Measurements from ENCODE around the gene TNFSF13.

TNFSF13 gene

DNA sequence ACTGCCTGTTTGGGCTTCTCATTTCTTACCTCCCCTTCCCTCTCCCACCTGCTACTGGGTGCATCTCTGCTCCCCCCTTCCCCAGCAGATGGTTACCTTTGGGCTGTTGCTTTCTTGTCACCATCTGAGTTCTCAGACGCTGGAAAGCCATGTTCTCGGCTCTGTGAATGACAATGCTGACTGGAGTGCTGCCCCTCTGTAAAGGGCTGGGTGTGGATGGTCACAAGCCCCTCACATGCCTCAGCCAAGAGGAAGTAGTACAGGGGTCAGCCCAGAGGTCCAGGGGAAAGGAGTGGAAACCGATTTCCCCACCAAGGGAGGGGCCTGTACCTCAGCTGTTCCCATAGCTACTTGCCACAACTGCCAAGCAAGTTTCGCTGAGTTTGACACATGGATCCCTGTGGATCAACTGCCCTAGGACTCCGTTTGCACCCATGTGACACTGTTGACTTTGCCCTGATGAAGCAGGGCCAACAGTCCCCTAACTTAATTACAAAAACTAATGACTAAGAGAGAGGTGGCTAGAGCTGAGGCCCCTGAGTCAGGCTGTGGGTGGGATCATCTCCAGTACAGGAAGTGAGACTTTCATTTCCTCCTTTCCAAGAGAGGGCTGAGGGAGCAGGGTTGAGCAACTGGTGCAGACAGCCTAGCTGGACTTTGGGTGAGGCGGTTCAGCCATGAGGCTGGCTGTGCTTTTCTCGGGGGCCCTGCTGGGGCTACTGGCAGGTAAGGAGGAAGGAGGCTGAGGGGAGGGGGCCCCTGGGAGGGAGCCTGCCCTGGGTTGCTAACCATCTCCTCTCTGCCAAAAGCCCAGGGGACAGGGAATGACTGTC lies 20.7 kb downstream of the TNFSF13 start, which contains the start of gene CD68:
Gene CD68 (plus strand): TSS at position 638 of the 833 bp plus-strand sequence. CDS start 40 bp downstream, at position 678.
- CTCF ChIA-PET = interaction anchor here (0.6 to 0.7 kb wide), 2 partner anchors 105 to 299 kb away, joined by 3 to 4 read pairs; no protein-coding TSS in a partner anchor
- POLR2A ChIA-PET = interaction anchor here (0.7 to 2.6 kb wide), 3 partner anchors 18 to 177 kb away, joined by 3 to 16 read pairs (median 4); partner anchors contain the start of genes SENP3, TP53 and WRAP53
- no peak; the same call in 1 of the 2 replicates for TF ChIP-seq CTBP1 (IDR thresholded peaks at IDR 0.05; ENCODE audit: borderline replicate concordance)
- TF ChIP-seq, protein P1, sequence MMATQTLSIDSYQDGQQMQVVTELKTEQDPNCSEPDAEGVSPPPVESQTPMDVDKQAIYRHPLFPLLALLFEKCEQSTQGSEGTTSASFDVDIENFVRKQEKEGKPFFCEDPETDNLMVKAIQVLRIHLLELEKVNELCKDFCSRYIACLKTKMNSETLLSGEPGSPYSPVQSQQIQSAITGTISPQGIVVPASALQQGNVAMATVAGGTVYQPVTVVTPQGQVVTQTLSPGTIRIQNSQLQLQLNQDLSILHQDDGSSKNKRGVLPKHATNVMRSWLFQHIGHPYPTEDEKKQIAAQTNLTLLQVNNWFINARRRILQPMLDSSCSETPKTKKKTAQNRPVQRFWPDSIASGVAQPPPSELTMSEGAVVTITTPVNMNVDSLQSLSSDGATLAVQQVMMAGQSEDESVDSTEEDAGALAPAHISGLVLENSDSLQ (IDR thresholded peaks at IDR 0.05) = 0 out of 2 replicates have a peak, but pooled peaks have one; percentile 6
- TF ChIP-seq FOXK2 (IDR thresholded peaks at IDR 0.05) = no peak
- no peak for TF ChIP-seq SUZ12 (IDR thresholded peaks at IDR 0.05)
- no peak for TF ChIP-seq FOXA1 (IDR thresholded peaks at IDR 0.05)
- peak; percentile 65 for TF ChIP-seq ELF4 (IDR thresholded peaks at IDR 0.05)
- TF ChIP-seq HDGF (IDR thresholded peaks at IDR 0.05; ENCODE audit: borderline replicate concordance) = no peak
- no peak for TF ChIP-seq SP1 (IDR thresholded peaks at IDR 0.05)
- TF ChIP-seq LEF1 (IDR thresholded peaks at IDR 0.05; ENCODE audit: borderline replicate concordance) = no peak
- TF ChIP-seq NFRKB (IDR thresholded peaks at IDR 0.05) = peak; percentile 43; the same call in 1 of the 2 replicates
- no peak for TF ChIP-seq TARDBP (IDR thresholded peaks at IDR 0.05)
- no peak for TF ChIP-seq ARNT (IDR thresholded peaks at IDR 0.05)
- no peak for TF ChIP-seq L3MBTL2 (conservative IDR thresholded peaks at IDR 0.05)
- no peak for TF ChIP-seq BHLHE40 (IDR thresholded peaks at IDR 0.05; ENCODE audit: borderline replicate concordance)
- no peak for TF ChIP-seq ZNF384 (IDR thresholded peaks at IDR 0.05)
- no peak for TF ChIP-seq FOXM1 (IDR thresholded peaks at IDR 0.05; ENCODE audit: borderline replicate concordance)
- no peak for DNase-seq (ENCODE audit: extremely low spot score)

DNA sequence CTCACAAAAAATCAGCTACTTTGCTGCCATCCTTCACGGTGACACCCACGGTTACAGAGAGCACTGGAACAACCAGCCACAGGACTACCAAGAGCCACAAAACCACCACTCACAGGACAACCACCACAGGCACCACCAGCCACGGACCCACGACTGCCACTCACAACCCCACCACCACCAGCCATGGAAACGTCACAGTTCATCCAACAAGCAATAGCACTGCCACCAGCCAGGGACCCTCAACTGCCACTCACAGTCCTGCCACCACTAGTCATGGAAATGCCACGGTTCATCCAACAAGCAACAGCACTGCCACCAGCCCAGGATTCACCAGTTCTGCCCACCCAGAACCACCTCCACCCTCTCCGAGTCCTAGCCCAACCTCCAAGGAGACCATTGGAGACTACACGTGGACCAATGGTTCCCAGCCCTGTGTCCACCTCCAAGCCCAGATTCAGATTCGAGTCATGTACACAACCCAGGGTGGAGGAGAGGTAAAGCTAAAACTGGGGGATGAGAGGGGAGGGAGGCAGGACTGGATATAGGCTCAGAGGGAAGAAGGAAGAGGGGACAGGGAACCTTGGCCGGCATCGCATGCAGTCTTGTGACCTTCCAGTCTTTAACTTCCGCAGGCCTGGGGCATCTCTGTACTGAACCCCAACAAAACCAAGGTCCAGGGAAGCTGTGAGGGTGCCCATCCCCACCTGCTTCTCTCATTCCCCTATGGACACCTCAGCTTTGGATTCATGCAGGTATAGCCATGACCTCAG lies 21.5 kb downstream of the TNFSF13 start:
- ChIA-PET CTCF (interaction anchor here (0.7 to 1.5 kb wide), 2 partner anchors 104 to 107 kb away, joined by 4 read pairs; partner anchors contain the start of gene TP53), POLR2A (interaction anchor here (0.7 to 2.6 kb wide), 5 partner anchors 9 to 178 kb away, joined by 3 to 16 read pairs (median 4); partner anchors contain the start of genes SENP3, TP53 and WRAP53)
- no peak for DNase-seq (ENCODE audit: extremely low spot score)
- TF ChIP-seq, protein P1 (IDR thresholded peaks at IDR 0.05) = peak; percentile 42; the same call in 1 of the 2 replicates
- TF ChIP-seq SP1 (IDR thresholded peaks at IDR 0.05) = no peak

DNA sequence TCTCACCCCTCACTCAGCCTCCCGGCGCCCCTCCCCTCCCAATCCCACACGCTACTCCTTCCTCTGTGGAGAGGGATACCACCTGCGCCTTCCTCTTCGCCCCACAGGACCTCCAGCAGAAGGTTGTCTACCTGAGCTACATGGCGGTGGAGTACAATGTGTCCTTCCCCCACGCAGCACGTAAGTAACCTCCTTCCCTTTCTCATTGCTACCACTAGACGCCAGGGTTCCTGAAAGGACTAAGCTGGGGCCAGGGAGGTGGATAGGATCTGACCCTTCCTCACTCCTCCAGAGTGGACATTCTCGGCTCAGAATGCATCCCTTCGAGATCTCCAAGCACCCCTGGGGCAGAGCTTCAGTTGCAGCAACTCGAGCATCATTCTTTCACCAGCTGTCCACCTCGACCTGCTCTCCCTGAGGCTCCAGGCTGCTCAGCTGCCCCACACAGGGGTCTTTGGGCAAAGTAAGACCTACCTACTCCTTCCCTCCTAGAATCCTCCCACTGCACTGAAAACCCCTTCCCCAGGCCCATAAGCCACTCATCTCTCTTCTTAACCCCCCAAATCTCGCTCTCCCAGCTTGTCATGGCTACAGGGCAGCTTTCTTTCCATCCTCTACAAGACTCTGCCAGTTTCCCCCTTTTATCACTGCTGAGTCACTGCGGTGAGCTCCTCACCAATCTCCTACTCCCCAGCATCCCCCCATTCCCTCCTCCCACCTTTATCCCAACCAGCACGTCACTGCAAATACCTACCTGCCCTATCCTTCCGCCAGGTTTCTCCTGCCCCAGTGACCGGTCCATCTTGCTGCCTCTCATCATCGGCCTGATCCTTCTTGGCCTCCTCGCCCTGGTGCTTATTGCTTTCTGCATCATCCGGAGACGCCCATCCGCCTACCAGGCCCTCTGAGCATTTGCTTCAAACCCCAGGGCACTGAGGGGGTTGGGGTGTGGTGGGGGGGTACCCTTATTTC lies 22.3 kb downstream of the TNFSF13 start:
- POLR2A ChIA-PET = interaction anchor here (1.4 to 2.6 kb wide), 4 partner anchors 9 to 107 kb away, joined by 4 to 16 read pairs (median 8); partner anchors contain the start of genes TP53 and WRAP53
- CTCF ChIA-PET = interaction anchor here (0.7 to 1.5 kb wide), 2 partner anchors 20 to 106 kb away, joined by 3 to 4 read pairs; partner anchors contain the start of genes SENP3 and TP53
- DNase-seq (ENCODE audit: extremely low spot score) = no peak
- TF ChIP-seq L3MBTL2 (conservative IDR thresholded peaks at IDR 0.05) (no peak), CTBP1 (IDR thresholded peaks at IDR 0.05; ENCODE audit: borderline replicate concordance) (no peak), ARNT (IDR thresholded peaks at IDR 0.05) (no peak), LEF1 (IDR thresholded peaks at IDR 0.05; ENCODE audit: borderline replicate concordance) (no peak), BHLHE40 (IDR thresholded peaks at IDR 0.05; ENCODE audit: borderline replicate concordance) (no peak), HDGF (IDR thresholded peaks at IDR 0.05; ENCODE audit: borderline replicate concordance) (no peak), NFRKB (IDR thresholded peaks at IDR 0.05) (no peak), SP1 (IDR thresholded peaks at IDR 0.05) (no peak)
- TF ChIP-seq, protein P1 (IDR thresholded peaks at IDR 0.05) = no peak

DNA sequence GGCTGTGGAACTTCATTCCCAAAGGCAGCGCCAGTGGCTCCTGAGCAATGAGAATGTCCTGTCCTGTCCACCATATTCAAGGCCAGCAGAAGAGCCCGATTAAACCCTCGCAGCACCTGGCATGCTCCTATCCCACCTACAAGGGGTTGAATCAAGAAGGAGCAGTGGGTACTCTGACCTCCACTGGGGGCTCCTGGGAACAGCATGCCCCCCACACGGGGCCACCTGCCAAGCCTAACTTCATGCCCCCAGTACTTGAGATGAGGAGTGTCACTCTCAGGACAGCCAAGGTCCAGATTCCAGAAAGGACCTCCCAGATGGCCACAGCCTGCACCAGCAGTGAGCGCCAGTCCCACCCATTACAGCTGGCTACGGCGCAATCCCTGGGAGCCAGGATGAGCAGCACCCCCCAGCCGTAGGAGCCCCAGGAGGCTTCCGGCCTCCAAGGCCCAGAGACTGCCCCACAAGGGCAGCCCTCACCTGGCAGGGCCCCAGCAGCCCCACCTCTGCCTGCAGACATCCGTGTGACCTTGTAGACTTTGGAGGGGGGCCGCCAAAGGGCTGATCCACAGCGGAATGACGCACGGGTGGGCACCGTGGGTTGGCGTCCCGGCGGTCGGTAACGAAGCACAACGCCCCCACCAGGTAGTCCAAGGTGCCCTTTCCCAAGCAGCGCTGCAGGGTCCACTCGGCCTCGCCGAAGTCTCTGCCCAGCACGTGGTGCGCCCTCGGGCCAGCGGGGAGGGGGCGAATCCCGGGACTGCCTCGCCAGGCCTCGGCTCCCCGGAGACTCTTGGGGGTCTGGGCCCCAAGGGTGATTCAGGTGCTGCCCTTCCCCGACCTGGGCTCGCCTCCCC lies 24.1 kb downstream of the TNFSF13 start:
- no peak for DNase-seq (ENCODE audit: extremely low spot score)
- ChIA-PET POLR2A (interaction anchor here (1.8 to 3.4 kb wide), 6 partner anchors 9 to 253 kb away, joined by 10 to 49 read pairs (median 27); partner anchors contain the start of genes FXR2, NEURL4, SAT2 and SENP3), CTCF (no interaction called here)
- TF ChIP-seq LEF1 (IDR thresholded peaks at IDR 0.05; ENCODE audit: borderline replicate concordance) (no peak), HDGF (IDR thresholded peaks at IDR 0.05; ENCODE audit: borderline replicate concordance) (0 out of 2 replicates have a peak, but pooled peaks have one; percentile 47), SP1 (IDR thresholded peaks at IDR 0.05) (no peak), ZNF384 (IDR thresholded peaks at IDR 0.05) (no peak)

Data from HEK293T (cell line).